GM18858 (cell line): ENCODE results near the gene C2CD4C.
"Not testable (repeated sequence)": the region's sequence is repeated elsewhere in the genome, so short reads cannot be mapped to it uniquely, and the experiment has no call there.

ENCODE experiments used
- ATAC-seq: cut with Tn5 transposase; IDR thresholded peaks from one replicate; pipeline ENCODE4 v1.9.1; 2021; ENCODE audit not compliant: unreplicated experiment

Gene C2CD4C

GRCh38 chr19:408902-409515 lies at the start of gene C2CD4C:
Gene C2CD4C, minus strand, starts transcription at chr19:409147. Its CDS starts 786 bp downstream, at chr19:408361.
- ATAC-seq = no peak

GRCh38 chr19:458091-459042 lies 49.4 kb upstream of the C2CD4C start:
- no peak for ATAC-seq

GRCh38 chr19:457636-458035 lies 48.7 kb upstream of the C2CD4C start:
- ATAC-seq = no peak

GRCh38 chr19:456547-457110 lies 47.7 kb upstream of the C2CD4C start:
- ATAC-seq = no peak

GRCh38 chr19:455851-456546 lies 47.1 kb upstream of the C2CD4C start:
- ATAC-seq = no peak

GRCh38 chr19:455031-455705 lies 46.2 kb upstream of the C2CD4C start:
- ATAC-seq = no peak

- no peak for ATAC-seq
Observed at GRCh38 chr19:453606-454005, 44.7 kb upstream of the C2CD4C start.

- ATAC-seq = no peak
Observed at GRCh38 chr19:452829-453228, 43.9 kb upstream of the C2CD4C start.

GRCh38 chr19:450912-451481 lies 42.0 kb upstream of the C2CD4C start:
- not testable (repeated sequence) for ATAC-seq

GRCh38 chr19:449916-450315 lies 41.0 kb upstream of the C2CD4C start:
- ATAC-seq = no peak

- no peak for ATAC-seq
Observed at GRCh38 chr19:447816-448560, 39.0 kb upstream of the C2CD4C start.

GRCh38 chr19:447064-447426 lies 38.1 kb upstream of the C2CD4C start:
- ATAC-seq = no peak

- ATAC-seq = no peak
Observed at GRCh38 chr19:444677-445210, 35.8 kb upstream of the C2CD4C start.

GRCh38 chr19:443005-443404 lies 34.1 kb upstream of the C2CD4C start:
- ATAC-seq = no peak

- no peak for ATAC-seq
Observed at GRCh38 chr19:442085-442484, 33.1 kb upstream of the C2CD4C start.

- no peak for ATAC-seq
Observed at GRCh38 chr19:441213-441836, 32.4 kb upstream of the C2CD4C start.

GRCh38 chr19:440391-441212 lies 31.7 kb upstream of the C2CD4C start:
- ATAC-seq = no peak
